Endothelial cell of umbilical vein (primary cell): Measurements from ENCODE around the gene ZNF487.

Experiments
- EZH2 ChIP-seq: IDR thresholded peaks from 2 replicates; pipeline ENCODE4 v1.6.1; 2012; ENCODE audit warnings: borderline replicate concordance, low read depth, mild to moderate bottlenecking, moderate library complexity, low read length, inconsistent platforms; ENCODE audit not compliant: severe bottlenecking
- FOS ChIP-seq: IDR thresholded peaks from 2 replicates; pipeline ENCODE4 v1.6.1; 2011; ENCODE audit warnings: mild to moderate bottlenecking, low read length, moderate library complexity, borderline replicate concordance; ENCODE audit not compliant: insufficient read depth
- POLR2A ChIP-seq: IDR thresholded peaks from 2 replicates; pipeline ENCODE4 v1.6.1; 2012; ENCODE audit warnings: low read depth, mild to moderate bottlenecking, control low read depth, low read length
- POLR2AphosphoS5 ChIP-seq: IDR thresholded peaks from 2 replicates; pipeline ENCODE4 v1.6.1; 2012; ENCODE audit warnings: low read depth, mild to moderate bottlenecking, control low read depth, low read length, moderate library complexity; ENCODE audit not compliant: insufficient read depth
- TF ChIP-seq, protein P1 (sequence below), 2 donors: IDR thresholded peaks; 1 replicate in 1 of 2; 2 replicates in 1 of 2; pipeline ENCODE4 v1.5.1; 2011; ENCODE audit warnings: low read length in 2 of 2, mild to moderate bottlenecking in 2 of 2, moderate library complexity in 2 of 2, control low read depth in 1 of 2, inconsistent platforms in 1 of 2, low read depth in 1 of 2; ENCODE audit not compliant: insufficient read depth in 1 of 2; ENCODE audit errors: extremely low read depth in 1 of 2

- TF ChIP-seq, protein P1, sequence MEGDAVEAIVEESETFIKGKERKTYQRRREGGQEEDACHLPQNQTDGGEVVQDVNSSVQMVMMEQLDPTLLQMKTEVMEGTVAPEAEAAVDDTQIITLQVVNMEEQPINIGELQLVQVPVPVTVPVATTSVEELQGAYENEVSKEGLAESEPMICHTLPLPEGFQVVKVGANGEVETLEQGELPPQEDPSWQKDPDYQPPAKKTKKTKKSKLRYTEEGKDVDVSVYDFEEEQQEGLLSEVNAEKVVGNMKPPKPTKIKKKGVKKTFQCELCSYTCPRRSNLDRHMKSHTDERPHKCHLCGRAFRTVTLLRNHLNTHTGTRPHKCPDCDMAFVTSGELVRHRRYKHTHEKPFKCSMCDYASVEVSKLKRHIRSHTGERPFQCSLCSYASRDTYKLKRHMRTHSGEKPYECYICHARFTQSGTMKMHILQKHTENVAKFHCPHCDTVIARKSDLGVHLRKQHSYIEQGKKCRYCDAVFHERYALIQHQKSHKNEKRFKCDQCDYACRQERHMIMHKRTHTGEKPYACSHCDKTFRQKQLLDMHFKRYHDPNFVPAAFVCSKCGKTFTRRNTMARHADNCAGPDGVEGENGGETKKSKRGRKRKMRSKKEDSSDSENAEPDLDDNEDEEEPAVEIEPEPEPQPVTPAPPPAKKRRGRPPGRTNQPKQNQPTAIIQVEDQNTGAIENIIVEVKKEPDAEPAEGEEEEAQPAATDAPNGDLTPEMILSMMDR (IDR thresholded peaks at IDR 0.05; ENCODE audit: extremely low read depth in 1 of 2, insufficient read depth in 1 of 2, low read depth in 1 of 2, low read length in 2 of 2) = no peak
- no peak for TF ChIP-seq POLR2AphosphoS5
- TF ChIP-seq POLR2A = no peak
- TF ChIP-seq FOS = no peak
- no peak for TF ChIP-seq EZH2
Measured at GRCh38 chr10:43444323-43444722, 7.4 kb downstream of the ZNF487 start.
